Chondrocyte (in vitro differentiated cells): ENCODE results near the gene BRD9. TPM values are rescaled to one million over a fixed set of nuclear protein-coding genes. Genes with fewer than 3 reads are reported as not detected.
"Not testable (repeated sequence)": the region's sequence is repeated elsewhere in the genome, so short reads cannot be mapped to it uniquely, and the experiment has no call there.

Experiments
- DNase-seq: peaks from one replicate; pipeline ENCODE4 v3.0.0; 2021; ENCODE audit warnings: mixed read lengths, low spot score
- H3K27ac Mint-ChIP-seq: one replicate; pipeline ENCODE4 v1.8.0; 2021; ENCODE audit warnings: mild to moderate bottlenecking, moderate library complexity, mixed read lengths; ENCODE audit not compliant: unreplicated experiment
- H3K27me3 Mint-ChIP-seq: 2 replicates; pipeline ENCODE4 v1.8.0; 2021; ENCODE audit warnings: low read depth, mixed read lengths
- H3K36me3 Mint-ChIP-seq: 2 replicates; pipeline ENCODE4 v1.8.0; 2021; ENCODE audit warnings: low read depth, mixed read lengths
- H3K4me1 Mint-ChIP-seq: 2 replicates; pipeline ENCODE4 v1.8.0; 2021; ENCODE audit warnings: low read depth, mild to moderate bottlenecking, mixed read lengths
- H3K4me3 Mint-ChIP-seq: one replicate; pipeline ENCODE4 v1.8.0; 2021; ENCODE audit warnings: mild to moderate bottlenecking, moderate library complexity, mixed read lengths; ENCODE audit not compliant: unreplicated experiment
- H3K9me3 Mint-ChIP-seq: 2 replicates; pipeline ENCODE4 v1.8.0; 2021; ENCODE audit warnings: low read depth, mixed read lengths
- total RNA-seq: library from RNA; stranded (reverse); gene quantifications from 3 replicates; pipeline ENCODE4 v1.2.1, GENCODE V29; 2021
- TF ChIP-seq, protein P1 (sequence below): fragments of 200-600 bp; sonication (generic); IDR thresholded peaks from 2 replicates; pipeline ENCODE4 v1.5.0; 2021; ENCODE audit warnings: antibody characterized with exemption, mild to moderate bottlenecking, moderate library complexity

BRD9 gene
- total RNA-seq, 1 donor from 2014 or later = 26.5 TPM

- no peaks in the 10 kb centered on the region for H3K36me3 Mint-ChIP-seq
- no peaks in the 10 kb centered on the region for H3K9me3 Mint-ChIP-seq
- H3K27me3 Mint-ChIP-seq = peaks cover 22% of the 10 kb centered on the region
- no peaks in the 10 kb centered on the region for H3K4me1 Mint-ChIP-seq
- TF ChIP-seq, protein P1, sequence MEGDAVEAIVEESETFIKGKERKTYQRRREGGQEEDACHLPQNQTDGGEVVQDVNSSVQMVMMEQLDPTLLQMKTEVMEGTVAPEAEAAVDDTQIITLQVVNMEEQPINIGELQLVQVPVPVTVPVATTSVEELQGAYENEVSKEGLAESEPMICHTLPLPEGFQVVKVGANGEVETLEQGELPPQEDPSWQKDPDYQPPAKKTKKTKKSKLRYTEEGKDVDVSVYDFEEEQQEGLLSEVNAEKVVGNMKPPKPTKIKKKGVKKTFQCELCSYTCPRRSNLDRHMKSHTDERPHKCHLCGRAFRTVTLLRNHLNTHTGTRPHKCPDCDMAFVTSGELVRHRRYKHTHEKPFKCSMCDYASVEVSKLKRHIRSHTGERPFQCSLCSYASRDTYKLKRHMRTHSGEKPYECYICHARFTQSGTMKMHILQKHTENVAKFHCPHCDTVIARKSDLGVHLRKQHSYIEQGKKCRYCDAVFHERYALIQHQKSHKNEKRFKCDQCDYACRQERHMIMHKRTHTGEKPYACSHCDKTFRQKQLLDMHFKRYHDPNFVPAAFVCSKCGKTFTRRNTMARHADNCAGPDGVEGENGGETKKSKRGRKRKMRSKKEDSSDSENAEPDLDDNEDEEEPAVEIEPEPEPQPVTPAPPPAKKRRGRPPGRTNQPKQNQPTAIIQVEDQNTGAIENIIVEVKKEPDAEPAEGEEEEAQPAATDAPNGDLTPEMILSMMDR = no peak
- H3K27ac Mint-ChIP-seq = no peak overlapping the region
- DNase-seq = peak; percentile 66
- no peak overlapping the region for H3K4me3 Mint-ChIP-seq
Observed at GRCh38 chr5:851076-851475, 41.5 kb downstream of the BRD9 start.

GRCh38 chr5:850511-851006, 42.0 kb downstream of the BRD9 start, which contains the start of gene ZDHHC11:
Gene ZDHHC11, minus strand, starts transcription at chr5:850986. Its CDS starts 384 bp downstream, at chr5:850602.
- Mint-ChIP-seq H3K27ac (no peak within 1 kb of the TSS), H3K4me3 (no peak within 1 kb of the TSS), H3K4me1 (no peaks in the 10 kb centered on the region), H3K9me3 (no peaks in the 10 kb centered on the region), H3K27me3 (peaks cover 22% of the 10 kb centered on the region), H3K36me3 (no peaks in the 10 kb centered on the region)
- TF ChIP-seq, protein P1 = no peak
- peak; percentile 86 for DNase-seq

DNA sequence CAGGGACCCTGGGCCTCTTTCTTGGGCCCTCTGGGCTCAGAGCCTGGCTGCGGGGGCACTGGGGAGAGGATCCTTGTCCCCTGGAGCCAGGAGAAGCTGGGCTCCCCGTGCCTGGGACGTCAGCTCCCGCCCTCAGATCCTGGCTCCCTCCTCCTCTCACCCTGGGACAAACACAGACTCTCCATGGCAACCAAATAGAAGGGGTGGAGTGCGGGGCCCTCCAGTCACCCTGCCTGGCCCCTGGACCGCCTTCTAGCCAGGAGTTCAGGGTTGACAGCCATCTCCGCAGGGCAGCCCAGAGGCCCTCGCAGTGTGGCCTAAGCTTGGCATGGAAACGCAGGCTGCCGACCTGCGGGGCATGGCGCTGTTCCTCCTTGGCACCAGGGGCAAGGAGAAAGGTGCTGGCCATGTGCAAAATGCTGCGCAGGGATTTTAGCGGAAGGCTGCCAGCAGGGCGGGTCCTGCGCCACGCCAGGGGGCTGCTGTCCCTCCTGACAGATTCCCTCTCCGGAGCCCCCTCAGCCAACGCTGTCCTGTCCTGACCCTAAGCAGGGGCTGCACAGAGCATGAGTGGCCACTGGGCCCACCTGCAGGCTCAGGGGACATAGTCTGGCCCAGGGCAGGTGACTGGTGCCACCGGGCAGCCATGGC, 42.8 kb downstream of the BRD9 start:
- no peaks in the 10 kb centered on the region for H3K36me3 Mint-ChIP-seq
- no peak overlapping the region for H3K27ac Mint-ChIP-seq
- peaks cover 22% of the 10 kb centered on the region for H3K27me3 Mint-ChIP-seq
- H3K4me1 Mint-ChIP-seq = no peaks in the 10 kb centered on the region
- no peaks in the 10 kb centered on the region for H3K9me3 Mint-ChIP-seq
- no peak overlapping the region for H3K4me3 Mint-ChIP-seq
- peak; percentile 82 for DNase-seq
- TF ChIP-seq, protein P1 = no peak

DNA sequence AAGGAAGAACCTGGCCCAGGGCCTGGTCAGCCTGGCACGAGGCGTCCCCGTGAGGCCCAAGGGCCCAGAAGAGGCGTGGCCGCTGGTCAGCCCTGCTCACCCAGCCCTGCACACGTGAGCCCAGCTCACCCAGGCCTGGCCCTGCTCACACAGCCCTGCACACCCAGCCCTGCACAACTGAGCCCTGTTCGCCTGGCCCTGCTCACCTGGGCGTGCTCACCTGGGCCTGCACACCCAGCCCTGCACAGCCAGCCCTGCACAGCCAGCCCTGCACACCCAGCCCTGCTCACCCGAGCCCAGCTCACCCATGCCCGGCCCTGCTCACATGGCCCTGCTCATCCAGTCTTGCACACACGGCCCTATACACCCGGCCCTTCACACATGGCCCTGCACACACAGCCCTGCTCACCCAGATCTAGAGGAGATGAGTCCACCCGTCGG, 43.9 kb downstream of the BRD9 start:
- H3K27me3 Mint-ChIP-seq = peaks cover 18% of the 10 kb centered on the region
- H3K4me1 Mint-ChIP-seq = no peaks in the 10 kb centered on the region
- H3K4me3 Mint-ChIP-seq = no peak overlapping the region
- H3K27ac Mint-ChIP-seq = no peak overlapping the region
- TF ChIP-seq, protein P1 = no peak
- H3K36me3 Mint-ChIP-seq = no peaks in the 10 kb centered on the region
- H3K9me3 Mint-ChIP-seq = no peaks in the 10 kb centered on the region
- peak; percentile 91 for DNase-seq

DNA sequence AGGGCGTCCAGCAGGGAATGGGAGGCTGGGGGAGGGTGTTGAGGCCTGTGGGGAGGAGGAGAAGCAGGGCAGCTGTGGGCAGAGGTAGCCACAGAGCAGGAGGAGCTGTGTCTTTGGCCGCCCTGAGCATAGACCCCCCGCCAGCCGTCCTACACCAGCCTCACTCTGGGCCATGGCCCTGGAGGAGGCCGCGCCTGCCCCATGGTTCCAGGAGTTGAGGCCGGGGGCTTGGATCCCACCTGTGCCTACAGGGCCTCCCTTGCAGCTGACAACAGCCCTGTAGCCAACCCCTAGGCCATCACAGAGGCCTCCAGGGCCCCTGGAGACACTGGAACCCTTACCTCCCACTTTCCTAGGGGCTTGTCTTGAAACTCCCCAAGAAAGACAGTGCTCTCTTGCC, 44.9 kb downstream of the BRD9 start:
- not testable (repeated sequence) for H3K9me3 Mint-ChIP-seq, H3K36me3 Mint-ChIP-seq, H3K4me1 Mint-ChIP-seq, H3K27ac Mint-ChIP-seq, H3K4me3 Mint-ChIP-seq
- peaks cover 15% of the 10 kb centered on the region for H3K27me3 Mint-ChIP-seq
- peak; percentile 46 for DNase-seq

- H3K36me3 Mint-ChIP-seq = not testable (repeated sequence)
Observed at GRCh38 chr5:847212-847611, 45.4 kb downstream of the BRD9 start.

GRCh38 chr5:846602-847091, 46.0 kb downstream of the BRD9 start:
- not testable (repeated sequence) for H3K4me1 Mint-ChIP-seq, H3K36me3 Mint-ChIP-seq, H3K27ac Mint-ChIP-seq, H3K4me3 Mint-ChIP-seq, H3K27me3 Mint-ChIP-seq, H3K9me3 Mint-ChIP-seq
- DNase-seq = peak; percentile 66

More at GRCh38 chr5:847212-847611, 45.4 kb downstream of the BRD9 start:
- H3K9me3 Mint-ChIP-seq, H3K27ac Mint-ChIP-seq, H3K4me3 Mint-ChIP-seq, H3K4me1 Mint-ChIP-seq, H3K27me3 Mint-ChIP-seq: not testable (repeated sequence)
- peak; percentile 81 for DNase-seq

- not testable (repeated sequence) for H3K36me3 Mint-ChIP-seq, H3K27me3 Mint-ChIP-seq, H3K4me1 Mint-ChIP-seq, H3K27ac Mint-ChIP-seq, H3K9me3 Mint-ChIP-seq, H3K4me3 Mint-ChIP-seq
- peak; percentile 67 for DNase-seq
Observed at GRCh38 chr5:845676-846601, 46.7 kb downstream of the BRD9 start.
